Transverse colon (tissue), 4 donors: ENCODE measurements around the gene SEL1L.

ENCODE experiments used
- EP300 ChIP-seq: sonication (generic); formaldehyde crosslinking; IDR thresholded peaks from one replicate; pipeline ENCODE4 v1.6.1; 2017; ENCODE audit warnings: antibody characterized with exemption, low read depth
- POLR2A ChIP-seq: fragments of 450-650 bp; IDR thresholded peaks from one replicate; pipeline ENCODE4 v1.6.1; 2016; ENCODE audit warnings: antibody characterized with exemption, mild to moderate bottlenecking, moderate library complexity
- POLR2AphosphoS5 ChIP-seq, 3 donors: sonication (generic); formaldehyde crosslinking; IDR thresholded peaks; one replicate each; pipeline ENCODE4 v1.6.1; 2016; ENCODE audit warnings: antibody characterized with exemption in 3 of 3
- TF ChIP-seq, protein P1 (sequence below), 5 experiments: fragments of 200-600 bp in 3 of 5; fragments of 450-650 bp in 2 of 5; sonication (generic) in 3 of 5; IDR thresholded peaks; 1 replicate in 2 of 5; 2 replicates in 3 of 5; pipeline ENCODE4 v1.5.1; 2016 to 2017; ENCODE audit warnings: antibody characterized with exemption in 5 of 5, inconsistent platforms in 3 of 5, mild to moderate bottlenecking in 2 of 5, moderate library complexity in 1 of 5

GRCh38 chr14:81437244-81437643, 96.4 kb downstream of the SEL1L start:
- TF ChIP-seq, protein P1, sequence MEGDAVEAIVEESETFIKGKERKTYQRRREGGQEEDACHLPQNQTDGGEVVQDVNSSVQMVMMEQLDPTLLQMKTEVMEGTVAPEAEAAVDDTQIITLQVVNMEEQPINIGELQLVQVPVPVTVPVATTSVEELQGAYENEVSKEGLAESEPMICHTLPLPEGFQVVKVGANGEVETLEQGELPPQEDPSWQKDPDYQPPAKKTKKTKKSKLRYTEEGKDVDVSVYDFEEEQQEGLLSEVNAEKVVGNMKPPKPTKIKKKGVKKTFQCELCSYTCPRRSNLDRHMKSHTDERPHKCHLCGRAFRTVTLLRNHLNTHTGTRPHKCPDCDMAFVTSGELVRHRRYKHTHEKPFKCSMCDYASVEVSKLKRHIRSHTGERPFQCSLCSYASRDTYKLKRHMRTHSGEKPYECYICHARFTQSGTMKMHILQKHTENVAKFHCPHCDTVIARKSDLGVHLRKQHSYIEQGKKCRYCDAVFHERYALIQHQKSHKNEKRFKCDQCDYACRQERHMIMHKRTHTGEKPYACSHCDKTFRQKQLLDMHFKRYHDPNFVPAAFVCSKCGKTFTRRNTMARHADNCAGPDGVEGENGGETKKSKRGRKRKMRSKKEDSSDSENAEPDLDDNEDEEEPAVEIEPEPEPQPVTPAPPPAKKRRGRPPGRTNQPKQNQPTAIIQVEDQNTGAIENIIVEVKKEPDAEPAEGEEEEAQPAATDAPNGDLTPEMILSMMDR (IDR thresholded peaks at IDR 0.05), result no peak
- TF ChIP-seq POLR2AphosphoS5 (IDR thresholded peaks at IDR 0.05) (no peak), POLR2A (no peak), EP300 (no peak)
